GM12878 (cell line): ENCODE measurements around the gene TUBGCP3. TPM values are rescaled to one million over a fixed set of nuclear protein-coding genes. Genes with fewer than 3 reads are reported as not detected.

Experiments
- ATAC-seq: fragments of 200-7000 bp; cut with Tn5 transposase; 3 replicates; pipeline ENCODE4 v1.9.1; 2020; ENCODE audit warnings: mild to moderate bottlenecking, moderate library complexity
- BruUV-seq: library from RNA; stranded (reverse); fragments of 400-500 nt; replicated peaks from 2 replicates; lab custom pipeline; 2021; lab: Mats Ljungman, UMichigan
- CTCF ChIA-PET: fragments of 300-600 bp; sonication (Branson Sonifier 250); formaldehyde crosslinking; extraction: SDS; loops from one replicate; lab custom pipeline; 2021; ENCODE audit warnings: inconsistent platforms; lab: Yijun Ruan, JAX
- POLR2A ChIA-PET: fragments of 350-600 bp; formaldehyde crosslinking; extraction: SDS; loops from one replicate; lab custom pipeline; 2021; ENCODE audit warnings: inconsistent platforms; lab: Charles Lee
- RAD21 ChIA-PET: fragments of 300-600 bp; sonication (Branson Sonifier 250); formaldehyde crosslinking; loops from one replicate; lab custom pipeline; 2023; ENCODE audit warnings: antibody characterized with exemption; ENCODE audit not compliant: unreplicated experiment; lab: Charles Lee
- SMC1A ChIA-PET: fragments of 300-600 bp; sonication (Branson Sonifier 250); formaldehyde crosslinking; loops from one replicate; lab custom pipeline; 2023; ENCODE audit not compliant: unreplicated experiment, uncharacterized antibody; lab: Charles Lee
- DNase-seq: peaks from one replicate; pipeline ENCODE4 v3.0.0-alpha.2; 2011; ENCODE audit warnings: low read depth, low spot score
- FAIRE-seq: peaks from 3 replicates; lab custom pipeline; 2011; peaks lifted over from hg19 to GRCh38; lab: Jason Lieb, UNC
- H2AFZ ChIP-seq: 2 replicates; pipeline ENCODE4 v1.6.0; 2011; ENCODE audit warnings: low read depth, low read length, control low read depth; ENCODE audit not compliant: control insufficient read depth
- H3K27ac ChIP-seq: 2 replicates; pipeline ENCODE4 v1.5.1; 2011; ENCODE audit warnings: control low read depth; ENCODE audit not compliant: control insufficient read depth, insufficient read depth
- H3K27me3 ChIP-seq, 2 experiments: replicated peaks in 1 of 2; 2 replicates each; pipeline versions ENCODE4 v1.6.0 to v1.6.1; 2011; ENCODE audit warnings: low read length in 1 of 2; ENCODE audit not compliant: control insufficient read depth in 2 of 2, insufficient read depth in 2 of 2
- H3K36me3 ChIP-seq, 2 experiments: 2 replicates each; pipeline ENCODE4 v1.5.1; 2011; ENCODE audit warnings: low read length in 1 of 2; ENCODE audit not compliant: control insufficient read depth in 2 of 2, insufficient read depth in 2 of 2
- H3K4me1 ChIP-seq: 2 replicates; pipeline ENCODE4 v1.6.1; 2011; ENCODE audit warnings: mild to moderate bottlenecking, low read length, moderate library complexity, mixed read lengths; ENCODE audit not compliant: control insufficient read depth, insufficient read depth
- H3K4me2 ChIP-seq: 2 replicates; pipeline ENCODE4 v1.6.0; 2011; ENCODE audit warnings: control low read depth; ENCODE audit not compliant: control insufficient read depth, insufficient read depth
- H3K4me3 ChIP-seq: fragments of 200-600 bp; sonication (generic); 2 replicates; pipeline ENCODE4 v1.5.1; 2016
- H3K79me2 ChIP-seq: 2 replicates; pipeline ENCODE4 v1.6.0; 2011; ENCODE audit warnings: low read length; ENCODE audit not compliant: control insufficient read depth, insufficient read depth
- H3K9ac ChIP-seq: 2 replicates; pipeline ENCODE4 v1.8.0; 2011; ENCODE audit warnings: low read length, control low read depth, mixed read lengths; ENCODE audit not compliant: control insufficient read depth, insufficient read depth
- H3K9me3 ChIP-seq: replicated peaks from 3 replicates; pipeline ENCODE4 v1.5.1; 2011; ENCODE audit warnings: mild to moderate bottlenecking, low read length; ENCODE audit not compliant: control insufficient read depth, insufficient read depth
- H4K20me1 ChIP-seq: 2 replicates; pipeline ENCODE4 v1.6.0; 2011; ENCODE audit not compliant: control insufficient read depth, insufficient read depth
- MEF2A ChIP-seq: IDR thresholded peaks from 2 replicates; pipeline ENCODE4 v1.6.1; 2011; ENCODE audit warnings: low read depth, mild to moderate bottlenecking, low read length, moderate library complexity; ENCODE audit not compliant: insufficient read depth
- NR2F1 ChIP-seq: fragments of 450-650 bp; conservative IDR thresholded peaks from 2 replicates; pipeline ENCODE4 v1.6.1; 2017; ENCODE audit warnings: mild to moderate bottlenecking
- SMAD1 ChIP-seq: fragments of 450-650 bp; IDR thresholded peaks from 2 replicates; pipeline ENCODE4 v1.6.1; 2018; ENCODE audit warnings: mild to moderate bottlenecking, low read depth; ENCODE audit not compliant: partially characterized antibody
- SREBF2 ChIP-seq: IDR thresholded peaks from 2 replicates; pipeline ENCODE4 v1.6.1; 2012; ENCODE audit warnings: mild to moderate bottlenecking, low read length
- WGBS: methylation state at CpG from one replicate; pipeline ENCODE4 v1.1.6; 2016; ENCODE audit warnings: low lambda C conversion rate; ENCODE audit not compliant: insufficient replicate concordance, insufficient coverage; ENCODE audit errors: missing lambda C conversion rate; 5-methylcytosine and 5-hydroxymethylcytosine counted together
- in situ Hi-C: fragments of 300-500 bp; cut with MboI; formaldehyde crosslinking; loops from 9 replicates; pipeline ENCODE4 v1.14.3; 2018; ENCODE audit warnings: mixed read lengths
- intact Hi-C: fragments of 100-400 bp; cut with micrococcal nuclease; formaldehyde crosslinking; loops from one replicate; pipeline ENCODE4 v1.14.2; 2022; ENCODE audit not compliant: unreplicated experiment
- polyA plus RNA-seq, 11 experiments: library from polyadenylated mRNA; depleted of rRNA in 4 of 11; unstranded in 6 of 11; stranded (reverse) in 5 of 11; fragments of >200 nt; fragmentation: Nextera tagmentation in 4 of 11; fragmentation: Illumina TruSeq in 1 of 11; extraction: Ambion mirVana in 4 of 11; extraction: Trizol in 1 of 11; gene quantifications; 1 replicate in 1 of 11; 2 replicates in 10 of 11; pipeline versions ENCODE4 v1.2.1 to v1.2.3, GENCODE V29; 2011 to 2016; ENCODE audit warnings: inconsistent platforms in 2 of 11, missing spikeins in 2 of 11, low read depth in 1 of 11
- total RNA-seq, 4 experiments: library from RNA; depleted of rRNA in 3 of 4; stranded (reverse); fragments of >200 nt in 3 of 4; fragmentation: Illumina TruSeq in 1 of 4; extraction: Trizol in 1 of 4; gene quantifications; 2 replicates each; pipeline versions ENCODE4 v1.2.1 to v1.2.3, GENCODE V29; 2013 to 2021
- TF ChIP-seq, protein P1 (sequence below): fragments of 450-650 bp; IDR thresholded peaks from 2 replicates; pipeline ENCODE4 v1.6.1; 2017; ENCODE audit warnings: low read depth, mild to moderate bottlenecking, moderate library complexity

TUBGCP3 gene
- total and polyA plus RNA-seq, 10 of the 15 experiments (the other 5 are each of a cell fraction or from before 2014, with no cell fraction given), result 4.0 to 34.0 (median 22.6) TPM

DNA sequence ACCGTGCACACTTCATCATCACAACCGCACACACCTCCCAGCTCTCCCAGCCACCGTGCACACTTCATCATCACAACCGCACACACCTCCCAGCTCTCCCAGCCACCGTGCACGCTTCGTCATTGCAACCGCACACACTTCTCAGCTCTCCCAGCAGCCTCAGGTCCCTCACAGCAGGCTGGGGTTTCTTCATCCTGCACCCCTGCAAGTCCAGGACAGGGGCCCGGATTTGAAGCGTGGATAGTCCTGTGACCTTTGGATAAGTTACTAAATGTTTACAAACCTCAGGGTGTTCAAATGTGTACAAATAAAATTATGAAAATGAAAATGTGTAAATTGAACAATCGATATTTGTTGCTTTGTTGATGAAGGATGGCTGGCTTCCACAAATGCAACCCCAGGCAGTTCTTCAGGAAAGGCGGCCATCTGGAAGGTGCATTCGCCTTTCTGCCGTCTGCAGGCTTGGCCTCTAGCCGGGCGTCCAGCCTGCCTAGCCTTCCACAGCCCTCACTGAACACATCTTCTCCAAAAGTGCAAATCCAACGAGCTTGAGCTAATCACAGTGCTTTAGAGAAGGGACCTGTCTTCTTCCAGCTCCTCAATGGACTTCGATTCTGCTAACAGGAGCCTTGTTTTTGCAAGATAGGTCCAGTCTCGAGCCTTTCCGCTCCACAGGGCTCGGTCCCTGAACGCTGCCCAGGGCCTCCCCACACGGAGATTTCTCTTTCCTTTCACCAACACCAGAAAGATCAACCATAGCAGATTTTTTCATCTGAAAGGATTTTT, 137.6 kb downstream of the TUBGCP3 start:
- no TSS peak for BruUV-seq
- Histone ChIP-seq H3K4me1 (no peaks in the 10 kb centered on the region), H3K4me3 (no peak overlapping the region), H3K36me3 (no peaks in the 10 kb centered on the region), H3K27ac (no peak overlapping the region), H4K20me1 (no peaks in the 10 kb centered on the region), H3K9ac (no peak overlapping the region), H3K4me2 (no peak overlapping the region), H3K27me3 (no peaks in the 10 kb centered on the region), H3K9me3 (no peaks in the 10 kb centered on the region), H3K79me2 (no peaks in the 10 kb centered on the region), H2AFZ (no peak overlapping the region)
- ATAC-seq, result no peak
- no peak for DNase-seq
- TF ChIP-seq SMAD1, result no peak
- TF ChIP-seq SREBF2, result no peak
- no peak for FAIRE-seq
- ChIA-PET POLR2A (no interaction called here), CTCF (no interaction called here), RAD21 (no interaction called here), SMC1A (no interaction called here)
- whole genome bisulfite sequencing, result 50% methylated on average over 21 of the region's 23 CpGs
- intact Hi-C loops (no loop called here), in situ Hi-C loops (no loop called here)

DNA sequence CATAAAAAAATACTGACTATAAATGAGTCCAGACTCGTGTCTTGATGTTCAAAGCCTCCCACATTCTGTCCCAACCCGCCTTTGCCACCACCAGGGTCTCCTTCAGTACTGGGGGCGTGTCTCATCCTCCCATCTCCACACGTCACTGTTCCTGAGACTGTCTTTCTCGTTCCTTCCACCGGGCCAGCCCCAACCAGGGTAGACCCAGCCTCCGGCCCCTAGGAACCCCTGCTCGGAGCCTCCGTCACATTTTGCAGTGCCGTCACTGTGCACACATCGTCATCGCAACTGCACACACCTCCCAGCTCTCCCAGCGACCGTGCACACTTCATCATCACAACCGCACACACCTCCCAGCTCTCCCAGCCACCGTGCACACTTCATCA, 138.4 kb downstream of the TUBGCP3 start:
- POLR2A ChIA-PET, result no interaction called here
- H3K4me2 ChIP-seq, result no peak overlapping the region
- no peak for ATAC-seq
- in situ Hi-C loops (loop anchor here (25.0 kb wide), 1 partner anchor 1362 kb away; no protein-coding TSS in a partner anchor), intact Hi-C loops (loop anchor here (10.0 kb wide), 1 partner anchor 155 kb away; no protein-coding TSS in a partner anchor)
- no peaks in the 10 kb centered on the region for H3K9me3 ChIP-seq
- SMC1A ChIA-PET, result no interaction called here
- CTCF ChIA-PET, result no interaction called here
- no peaks in the 10 kb centered on the region for H3K36me3 ChIP-seq
- no peak overlapping the region for H2AFZ ChIP-seq
- RAD21 ChIA-PET, result no interaction called here
- TF ChIP-seq, protein P1, sequence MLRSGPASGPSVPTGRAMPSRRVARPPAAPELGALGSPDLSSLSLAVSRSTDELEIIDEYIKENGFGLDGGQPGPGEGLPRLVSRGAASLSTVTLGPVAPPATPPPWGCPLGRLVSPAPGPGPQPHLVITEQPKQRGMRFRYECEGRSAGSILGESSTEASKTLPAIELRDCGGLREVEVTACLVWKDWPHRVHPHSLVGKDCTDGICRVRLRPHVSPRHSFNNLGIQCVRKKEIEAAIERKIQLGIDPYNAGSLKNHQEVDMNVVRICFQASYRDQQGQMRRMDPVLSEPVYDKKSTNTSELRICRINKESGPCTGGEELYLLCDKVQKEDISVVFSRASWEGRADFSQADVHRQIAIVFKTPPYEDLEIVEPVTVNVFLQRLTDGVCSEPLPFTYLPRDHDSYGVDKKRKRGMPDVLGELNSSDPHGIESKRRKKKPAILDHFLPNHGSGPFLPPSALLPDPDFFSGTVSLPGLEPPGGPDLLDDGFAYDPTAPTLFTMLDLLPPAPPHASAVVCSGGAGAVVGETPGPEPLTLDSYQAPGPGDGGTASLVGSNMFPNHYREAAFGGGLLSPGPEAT, result no peak
- TF ChIP-seq MEF2A, result no peak
- no peak for TF ChIP-seq NR2F1
- no peak for DNase-seq
- H3K4me1 ChIP-seq, result no peaks in the 10 kb centered on the region
- BruUV-seq, result no TSS peak
- H3K4me3 ChIP-seq, result no peak overlapping the region
- 19% methylated on average over 15 of the region's 16 CpGs for WGBS
- no peaks in the 10 kb centered on the region for H3K27me3 ChIP-seq
- no peak overlapping the region for H3K27ac ChIP-seq
- no peaks in the 10 kb centered on the region for H4K20me1 ChIP-seq
- H3K9ac ChIP-seq, result no peak overlapping the region
- no peak for FAIRE-seq
- no peaks in the 10 kb centered on the region for H3K79me2 ChIP-seq
